Peyer's patch (tissue), 4 donors: Measurements from ENCODE around the gene ZNF740. TPM values are rescaled to one million over a fixed set of nuclear protein-coding genes. Genes with fewer than 3 reads are reported as not detected.

Experiments used
- DNase-seq, 3 donors: peaks; one replicate each; pipeline ENCODE4 v3.0.0-alpha.2; 2017 to 2019
- H3K27ac ChIP-seq, 4 donors: fragments of 200-600 bp; sonication (generic); one replicate each; pipeline ENCODE4 v1.5.1; 2016 to 2019
- H3K27me3 ChIP-seq, 2 donors: fragments of 200-600 bp; sonication (generic); one replicate each; pipeline ENCODE4 v1.5.1; 2019
- H3K36me3 ChIP-seq, 3 donors: fragments of 200-600 bp; sonication (generic); one replicate each; pipeline ENCODE4 v1.5.1; 2016 to 2019
- H3K4me1 ChIP-seq, 4 donors: fragments of 200-600 bp; sonication (generic); one replicate each; pipeline ENCODE4 v1.5.1; 2016 to 2019
- H3K4me3 ChIP-seq, 4 donors: fragments of 200-600 bp; sonication (generic); 1 replicate in 3 of 4; 2 replicates in 1 of 4; pipeline ENCODE4 v1.5.1; 2016 to 2019; ENCODE audit warnings: mild to moderate bottlenecking in 1 of 4
- H3K9me3 ChIP-seq, 4 donors: fragments of 200-600 bp; sonication (generic); one replicate each; pipeline ENCODE4 v1.5.1; 2016 to 2019; ENCODE audit warnings: mild to moderate bottlenecking in 1 of 4
- CTCF ChIP-seq, 6 experiments: fragments of 450-650 bp in 4 of 6; fragments of 200-600 bp in 2 of 6; sonication (generic) in 1 of 6; IDR thresholded peaks; one replicate each; pipeline ENCODE4 v1.5.1; 2017 to 2019; ENCODE audit warnings: antibody characterized with exemption in 6 of 6, mild to moderate bottlenecking in 3 of 6, moderate library complexity in 1 of 6
- POLR2A ChIP-seq, 2 donors: fragments of 450-650 bp; IDR thresholded peaks; one replicate each; pipeline ENCODE4 v1.5.1; 2017; ENCODE audit warnings: antibody characterized with exemption in 2 of 2, mild to moderate bottlenecking in 2 of 2, moderate library complexity in 2 of 2
- total RNA-seq, 4 donors: library from RNA; depleted of rRNA; stranded (reverse); fragments of >200 nt; gene quantifications; one replicate each; pipeline ENCODE4 v1.1.0, GENCODE V29; 2016

The ZNF740 gene
- total RNA-seq, result 10 to 100 TPM; 11.9 to 38.8 (median 23.1) TPM

GRCh38 chr12:53180220-53180930, at the start of gene ZNF740, which contains the start of gene CSAD:
ZNF740 (plus strand) TSS chr12:53180722; CDS start chr12:53181984, 1,262 bp downstream.
CSAD (minus strand) TSS chr12:53180925; CDS start chr12:53173470, 7,455 bp downstream.
- peak within 1 kb of the TSS; percentile 75 to 88 (median 80) for H3K4me3 ChIP-seq
- H3K36me3 ChIP-seq, result peaks cover 0 to 21% (median 0%) of the 10 kb centered on the region in 3 donors
- H3K9me3 ChIP-seq, result no peaks in the 10 kb centered on the region
- no peaks in the 10 kb centered on the region for H3K27me3 ChIP-seq
- peak; percentile 96 to 99 (median 97) for DNase-seq
- H3K4me1 ChIP-seq, result peaks cover 0 to 42% (median 4%) of the 10 kb centered on the region in 4 donors
- peak in 1 of 6 experiments; percentile 5 for TF ChIP-seq CTCF (IDR thresholded peaks at IDR 0.05)
- TF ChIP-seq POLR2A (IDR thresholded peaks at IDR 0.05), result peak; percentile 72 to 81
- peak within 1 kb of the TSS; percentile 88 to 98 (median 92) for H3K27ac ChIP-seq

GRCh38 chr12:53131844-53132243, 48.7 kb upstream of the ZNF740 start:
- no peak for TF ChIP-seq CTCF (IDR thresholded peaks at IDR 0.05)
- no peak for TF ChIP-seq POLR2A (IDR thresholded peaks at IDR 0.05)
- Histone ChIP-seq H3K36me3 (no peaks in the 10 kb centered on the region), H3K27ac (no peak overlapping the region), H3K27me3 (no peaks in the 10 kb centered on the region), H3K4me3 (no peak overlapping the region), H3K4me1 (no peaks in the 10 kb centered on the region), H3K9me3 (peaks cover 0 to 3% (median 0%) of the 10 kb centered on the region in 4 donors)
- DNase-seq, result no peak

- Histone ChIP-seq H3K9me3 (peaks cover 0 to 7% (median 0%) of the 10 kb centered on the region in 4 donors), H3K27me3 (no peaks in the 10 kb centered on the region), H3K4me1 (no peaks in the 10 kb centered on the region), H3K27ac (no peak overlapping the region), H3K36me3 (no peaks in the 10 kb centered on the region), H3K4me3 (no peak overlapping the region)
- DNase-seq, result no peak
- TF ChIP-seq POLR2A (IDR thresholded peaks at IDR 0.05) (no peak), CTCF (IDR thresholded peaks at IDR 0.05) (no peak)
Observed at GRCh38 chr12:53133722-53134121, 46.8 kb upstream of the ZNF740 start.

GRCh38 chr12:53143355-53143754, 37.2 kb upstream of the ZNF740 start:
- no peak overlapping the region for H3K4me3 ChIP-seq
- no peaks in the 10 kb centered on the region for H3K27me3 ChIP-seq
- H3K27ac ChIP-seq, result no peak overlapping the region
- no peaks in the 10 kb centered on the region for H3K4me1 ChIP-seq
- H3K36me3 ChIP-seq, result no peaks in the 10 kb centered on the region
- no peak for TF ChIP-seq POLR2A (IDR thresholded peaks at IDR 0.05)
- TF ChIP-seq CTCF (IDR thresholded peaks at IDR 0.05), result no peak
- H3K9me3 ChIP-seq, result no peaks in the 10 kb centered on the region
- DNase-seq, result no peak

- Histone ChIP-seq H3K36me3 (no peaks in the 10 kb centered on the region), H3K9me3 (no peaks in the 10 kb centered on the region), H3K27ac (no peak overlapping the region), H3K4me3 (no peak overlapping the region), H3K27me3 (no peaks in the 10 kb centered on the region), H3K4me1 (no peaks in the 10 kb centered on the region)
- peak in 1 of 3 donors; percentile 58 for DNase-seq
- TF ChIP-seq POLR2A (IDR thresholded peaks at IDR 0.05), result no peak
- no peak for TF ChIP-seq CTCF (IDR thresholded peaks at IDR 0.05)
Observed at GRCh38 chr12:53145383-53146260, 34.9 kb upstream of the ZNF740 start.
